ENCODE results near the gene STK11. TPM values are rescaled to one million over a fixed set of nuclear protein-coding genes. Genes with fewer than 3 reads are reported as not detected.

The STK11 gene
- total RNA-seq, 1 donor from 2014 or later: 104 TPM

DNA sequence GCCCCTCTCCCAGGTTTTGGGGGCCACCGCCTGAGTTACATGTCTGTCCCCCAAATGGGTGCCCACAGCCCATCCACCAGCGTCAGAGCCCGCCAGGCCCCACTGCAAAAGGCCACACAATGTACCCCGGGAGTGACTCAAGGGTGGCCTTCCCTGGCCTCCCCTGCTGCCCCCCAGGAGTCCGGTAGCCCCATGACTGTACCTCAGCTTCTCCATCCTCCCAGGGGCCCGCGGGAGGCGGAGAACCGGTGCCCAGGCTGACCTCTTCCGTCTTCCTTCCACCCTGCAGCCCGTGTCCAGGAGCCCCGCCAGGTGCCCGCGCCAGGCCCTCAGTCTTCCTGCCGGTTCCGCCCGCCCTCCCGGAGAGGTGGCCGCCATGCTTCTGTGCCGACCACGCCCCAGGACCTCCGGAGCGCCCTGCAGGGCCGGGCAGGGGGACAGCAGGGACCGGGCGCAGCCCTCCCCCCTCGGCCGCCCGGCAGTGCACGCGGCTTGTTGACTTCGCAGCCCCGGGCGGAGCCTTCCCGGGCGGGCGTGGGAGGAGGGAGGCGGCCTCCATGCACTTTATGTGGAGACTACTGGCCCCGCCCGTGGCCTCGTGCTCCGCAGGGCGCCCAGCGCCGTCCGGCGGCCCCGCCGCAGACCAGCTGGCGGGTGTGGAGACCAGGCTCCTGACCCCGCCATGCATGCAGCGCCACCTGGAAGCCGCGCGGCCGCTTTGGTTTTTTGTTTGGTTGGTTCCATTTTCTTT is 21.9 kb downstream of the STK11 start:
- intact Hi-C loops (cut with DNase I): no loop called here
- no peak overlapping the region for H3K27ac ChIP-seq
- no peaks in the 10 kb centered on the region for H3K27me3 ChIP-seq
- no peak overlapping the region for H3K4me3 ChIP-seq
- H3K4me1 ChIP-seq: peaks cover 0 to 9% of the 10 kb centered on the region in 2 donors
- H3K9me3 ChIP-seq: no peaks in the 10 kb centered on the region
- TF ChIP-seq, protein P1, sequence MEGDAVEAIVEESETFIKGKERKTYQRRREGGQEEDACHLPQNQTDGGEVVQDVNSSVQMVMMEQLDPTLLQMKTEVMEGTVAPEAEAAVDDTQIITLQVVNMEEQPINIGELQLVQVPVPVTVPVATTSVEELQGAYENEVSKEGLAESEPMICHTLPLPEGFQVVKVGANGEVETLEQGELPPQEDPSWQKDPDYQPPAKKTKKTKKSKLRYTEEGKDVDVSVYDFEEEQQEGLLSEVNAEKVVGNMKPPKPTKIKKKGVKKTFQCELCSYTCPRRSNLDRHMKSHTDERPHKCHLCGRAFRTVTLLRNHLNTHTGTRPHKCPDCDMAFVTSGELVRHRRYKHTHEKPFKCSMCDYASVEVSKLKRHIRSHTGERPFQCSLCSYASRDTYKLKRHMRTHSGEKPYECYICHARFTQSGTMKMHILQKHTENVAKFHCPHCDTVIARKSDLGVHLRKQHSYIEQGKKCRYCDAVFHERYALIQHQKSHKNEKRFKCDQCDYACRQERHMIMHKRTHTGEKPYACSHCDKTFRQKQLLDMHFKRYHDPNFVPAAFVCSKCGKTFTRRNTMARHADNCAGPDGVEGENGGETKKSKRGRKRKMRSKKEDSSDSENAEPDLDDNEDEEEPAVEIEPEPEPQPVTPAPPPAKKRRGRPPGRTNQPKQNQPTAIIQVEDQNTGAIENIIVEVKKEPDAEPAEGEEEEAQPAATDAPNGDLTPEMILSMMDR (IDR thresholded peaks at IDR 0.05): no peak
- no peak for DNase-seq (ENCODE audit: low spot score in 2 of 2)
- H3K36me3 ChIP-seq: peaks cover 48 to 56% of the 10 kb centered on the region in 2 donors

DNA sequence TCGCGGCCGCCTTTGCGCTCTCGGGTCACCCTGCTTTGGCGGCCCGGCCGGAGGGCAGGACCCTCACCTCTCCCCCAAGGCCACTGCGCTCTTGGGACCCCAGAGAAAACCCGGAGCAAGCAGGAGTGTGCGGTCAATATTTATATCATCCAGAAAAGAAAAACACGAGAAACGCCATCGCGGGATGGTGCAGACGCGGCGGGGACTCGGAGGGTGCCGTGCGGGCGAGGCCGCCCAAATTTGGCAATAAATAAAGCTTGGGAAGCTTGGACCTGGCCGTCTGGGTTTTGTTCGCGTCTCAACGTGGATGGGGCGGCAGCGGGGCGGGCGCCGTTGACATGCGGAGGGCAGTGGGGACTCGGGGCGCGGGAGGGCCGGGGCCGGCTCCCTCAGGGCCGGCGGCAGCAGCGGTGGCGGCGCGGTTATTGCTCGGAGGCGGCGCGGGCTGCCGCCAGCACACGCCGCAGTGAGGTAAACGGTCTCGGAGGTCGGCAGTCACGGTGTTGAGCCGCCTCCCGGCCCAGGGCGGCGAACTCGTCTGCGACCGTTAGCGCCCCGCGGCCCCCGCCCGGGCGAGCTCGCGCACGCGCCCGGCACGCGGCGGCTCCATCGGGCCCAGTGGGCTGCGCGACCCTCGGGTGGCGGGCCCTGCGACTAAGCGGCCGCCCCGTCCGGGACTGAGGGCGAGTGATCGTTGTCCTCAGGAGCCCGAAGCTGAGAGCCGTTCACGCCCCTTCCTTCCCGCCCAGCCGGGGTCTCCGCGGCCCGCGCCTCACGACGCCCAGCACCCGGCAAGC is 22.8 kb downstream of the STK11 start:
- Histone ChIP-seq H3K4me3 (no peak overlapping the region), H3K36me3 (peaks cover 42 to 47% of the 10 kb centered on the region in 2 donors)
- DNase-seq (ENCODE audit: low spot score in 2 of 2): no peak

DNA sequence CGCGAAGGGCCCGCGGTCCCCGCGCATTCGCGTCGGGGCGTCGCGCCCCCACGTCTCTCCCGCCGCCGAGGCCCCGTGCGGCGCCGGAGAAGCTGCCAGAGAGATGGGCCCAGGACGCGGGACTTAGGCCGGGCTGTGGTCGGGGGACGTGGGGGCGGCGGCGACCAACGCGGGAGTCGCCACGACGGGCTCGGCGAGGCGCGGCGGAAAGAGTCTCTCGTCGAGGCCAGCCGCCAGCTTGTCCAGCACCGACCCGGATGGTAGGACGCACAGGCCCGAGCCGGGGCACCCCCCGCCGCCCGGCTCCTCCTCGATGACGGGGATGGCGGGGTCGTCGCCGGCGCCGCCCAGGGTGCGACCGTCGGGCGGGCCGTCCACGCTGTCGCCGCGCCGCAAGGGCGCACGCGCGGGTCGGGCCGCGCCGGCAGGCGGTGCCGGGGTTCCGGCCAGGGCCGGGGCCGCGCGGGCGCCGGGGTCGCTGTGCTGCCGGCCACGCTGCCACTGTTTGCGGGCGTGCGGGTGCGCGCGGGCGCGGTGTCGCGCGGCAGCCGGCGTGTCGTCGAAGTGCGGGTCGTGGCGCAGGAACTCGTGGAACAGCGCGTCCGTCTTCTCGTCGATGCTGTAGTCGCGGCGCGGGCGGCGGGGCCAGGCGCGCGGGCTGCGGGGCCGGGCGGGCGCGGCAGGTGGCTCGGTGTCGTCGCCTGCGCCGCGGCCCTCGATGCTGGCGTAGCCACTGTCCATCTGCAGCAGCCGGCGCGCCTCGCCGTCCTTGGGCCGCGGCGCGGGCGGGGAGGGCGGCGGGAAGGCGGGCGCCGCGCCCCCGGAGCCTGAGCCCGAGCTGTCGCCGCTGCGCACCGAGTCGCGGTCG is 23.7 kb downstream of the STK11 start:
- no peak for DNase-seq (ENCODE audit: low spot score in 2 of 2)
- intact Hi-C loops (cut with DNase I): no loop called here
- no peak overlapping the region for H3K27ac ChIP-seq
- H3K4me1 ChIP-seq: peaks cover 0 to 13% of the 10 kb centered on the region in 2 donors
- no peaks in the 10 kb centered on the region for H3K9me3 ChIP-seq
- no peak overlapping the region for H3K4me3 ChIP-seq
- TF ChIP-seq, protein P1 (IDR thresholded peaks at IDR 0.05): no peak
- peaks cover 33 to 39% of the 10 kb centered on the region in 2 donors for H3K36me3 ChIP-seq
- no peaks in the 10 kb centered on the region for H3K27me3 ChIP-seq

More for the DNA sequence above, 22.8 kb downstream of the STK11 start:
- Histone ChIP-seq H3K27me3 (no peaks in the 10 kb centered on the region), H3K9me3 (no peaks in the 10 kb centered on the region), H3K27ac (no peak overlapping the region), H3K4me1 (peaks cover 0 to 13% of the 10 kb centered on the region in 2 donors)
- intact Hi-C loops (cut with DNase I): no loop called here
- TF ChIP-seq, protein P1 (IDR thresholded peaks at IDR 0.05): no peak

DNA sequence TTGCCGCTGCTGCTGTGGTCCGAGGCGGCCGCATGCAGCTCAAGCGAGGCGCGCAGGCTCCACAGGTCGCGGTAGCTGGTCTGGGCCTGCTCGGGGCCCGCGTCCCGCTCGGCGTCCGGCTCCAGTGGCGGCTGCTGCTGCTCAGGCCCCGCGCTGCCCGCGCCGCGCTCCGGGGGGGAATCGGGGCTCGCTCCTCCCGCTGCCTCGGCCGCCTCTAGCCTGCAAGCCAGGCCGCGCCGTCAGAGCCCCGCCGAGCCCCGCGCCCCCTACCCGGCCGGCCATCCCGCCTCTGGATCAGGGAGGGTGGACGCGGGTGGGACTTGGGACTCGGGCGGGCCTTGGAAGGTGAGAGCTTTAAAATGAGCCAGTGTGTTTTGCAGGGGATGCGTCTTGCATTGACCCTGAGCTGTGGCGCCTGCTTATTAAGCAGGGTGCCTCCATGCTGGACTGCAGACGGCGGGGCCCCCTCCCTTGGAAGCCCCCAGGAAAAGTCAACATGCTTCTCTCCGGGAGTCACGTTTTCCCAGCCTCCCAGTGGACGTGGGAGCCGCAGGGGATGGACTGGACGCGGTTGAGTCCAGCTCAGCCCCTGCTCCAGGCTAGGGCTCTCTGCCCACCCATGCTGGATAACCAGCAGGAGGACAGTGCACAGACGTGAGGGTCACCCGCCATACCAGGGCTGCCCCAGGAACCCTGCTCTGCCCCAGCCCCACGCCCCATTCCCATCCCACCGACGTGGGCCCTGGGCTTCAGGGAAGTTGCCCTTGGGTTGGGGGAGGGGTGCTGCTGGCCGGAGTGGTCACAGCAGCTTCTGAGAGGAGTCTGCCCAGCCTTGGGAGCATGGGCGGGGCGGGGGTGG is 24.6 kb downstream of the STK11 start:
- H3K4me1 ChIP-seq: peaks cover 0 to 13% of the 10 kb centered on the region in 2 donors

More for the DNA sequence above, 24.6 kb downstream of the STK11 start:
- intact Hi-C loops (cut with DNase I): no loop called here
- Histone ChIP-seq H3K27me3 (no peaks in the 10 kb centered on the region), H3K4me3 (no peak overlapping the region), H3K27ac (no peak overlapping the region), H3K36me3 (peaks cover 25 to 31% of the 10 kb centered on the region in 2 donors), H3K9me3 (no peaks in the 10 kb centered on the region)
- TF ChIP-seq, protein P1 (IDR thresholded peaks at IDR 0.05): no peak
- DNase-seq (ENCODE audit: low spot score in 2 of 2): no peak

Data from ascending aorta (tissue), 2 donors.